T-helper 22 cell (primary cell): ENCODE measurements around the gene CENPH.
"Not testable (repeated sequence)": the region's sequence is repeated elsewhere in the genome, so short reads cannot be mapped to it uniquely, and the experiment has no call there.

Experiments
- DNase-seq: peaks from one replicate; pipeline ENCODE4 v3.0.0-alpha.2; 2020; ENCODE audit warnings: low read depth

Gene CENPH

DNA sequence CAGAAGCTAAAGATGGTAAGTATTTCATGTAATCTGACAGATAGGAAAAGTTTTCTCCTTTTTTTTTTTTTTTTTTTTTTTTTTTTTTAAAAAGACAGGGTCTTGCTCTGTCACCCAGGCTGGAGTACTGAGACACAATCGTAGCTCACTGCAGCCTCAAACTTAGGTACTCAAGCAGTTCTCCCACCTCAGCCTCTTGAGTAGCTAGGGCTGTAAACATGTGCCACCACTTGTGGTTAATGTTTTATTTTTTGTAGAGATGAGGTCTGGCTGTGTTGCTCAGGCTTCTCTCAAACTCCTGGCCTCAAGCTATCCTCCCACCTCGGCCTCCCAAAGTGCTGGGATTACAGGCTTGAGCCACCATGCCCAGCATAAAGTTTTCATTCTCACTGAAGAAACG, 63.1 kb downstream of the CENPH start:
- DNase-seq = no peak

DNA sequence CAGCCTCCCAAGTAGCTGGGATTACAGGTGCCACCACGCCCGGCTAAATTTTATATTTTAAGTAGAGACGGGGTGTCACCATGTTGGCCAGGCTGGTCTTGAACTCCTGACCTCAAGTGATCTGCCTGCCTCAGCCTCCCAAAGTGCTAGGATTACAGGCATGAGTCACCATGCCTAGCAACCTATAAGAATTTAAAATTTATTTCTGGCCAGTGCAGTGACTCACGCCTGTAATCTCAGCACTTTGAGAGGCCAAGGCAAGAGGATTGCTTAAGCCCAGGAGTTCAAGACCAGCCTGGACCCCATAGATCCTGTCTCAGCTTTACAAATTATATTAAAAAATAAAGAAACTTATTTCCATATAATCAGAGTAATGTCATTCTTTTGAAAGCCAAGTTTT, 66.6 kb downstream of the CENPH start:
- not testable (repeated sequence) for DNase-seq

DNA sequence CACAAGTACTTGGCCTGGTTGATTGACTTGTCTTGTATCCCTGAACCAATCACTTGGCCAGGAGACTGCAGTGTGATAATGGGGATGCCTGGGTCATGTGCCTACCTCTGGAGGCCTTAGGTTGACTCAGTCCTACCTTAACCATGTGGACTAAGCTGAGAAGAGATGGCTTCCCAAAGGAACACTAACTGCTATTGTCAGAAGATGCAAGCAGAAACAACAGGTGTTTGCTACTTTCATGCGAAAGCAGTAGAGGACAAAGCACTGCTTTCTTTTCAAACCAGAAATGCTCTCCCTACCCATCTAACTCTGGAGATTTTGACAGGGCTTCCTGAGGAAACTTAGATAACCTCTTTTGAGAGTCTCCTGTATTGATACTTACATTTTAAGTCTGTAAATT, 68.2 kb downstream of the CENPH start:
- DNase-seq = no peak
